WTC11 (cell line): Measurements from ENCODE around the gene PXT1. TPM values are rescaled to one million over a fixed set of nuclear protein-coding genes. Genes with fewer than 3 reads are reported as not detected.

Experiments
- ATAC-seq: fragments of 200-7000 bp; cut with Tn5 transposase; 2 replicates; pipeline ENCODE4 v1.10.0; 2021; ENCODE audit warnings: mild to moderate bottlenecking, moderate library complexity
- CTCF ChIA-PET: fragments of 300-600 bp; sonication (Branson Sonifier 250); formaldehyde crosslinking; loops from one replicate; lab custom pipeline; 2021; ENCODE audit warnings: antibody characterized with exemption; lab: Charles Lee
- POLR2A ChIA-PET: fragments of 350-600 bp; sonication (Branson Sonifier 250); formaldehyde crosslinking; loops from one replicate; lab custom pipeline; 2021; ENCODE audit warnings: antibody characterized with exemption; lab: Charles Lee
- DNase-seq: peaks from one replicate; pipeline ENCODE4 v3.0.0; 2021; ENCODE audit warnings: low spot score
- H3K27ac Mint-ChIP-seq: 2 replicates; pipeline ENCODE4 v1.8.0; 2021; ENCODE audit warnings: mixed read lengths
- H3K27me3 Mint-ChIP-seq: 2 replicates; pipeline ENCODE4 v1.8.0; 2021; ENCODE audit warnings: low read depth, mild to moderate bottlenecking, moderate library complexity, mixed read lengths
- H3K36me3 Mint-ChIP-seq: 2 replicates; pipeline ENCODE4 v1.8.0; 2021; ENCODE audit warnings: mixed read lengths
- H3K4me1 Mint-ChIP-seq: 2 replicates; pipeline ENCODE4 v1.8.0; 2022; ENCODE audit warnings: mixed read lengths
- H3K4me3 Mint-ChIP-seq: 2 replicates; pipeline ENCODE4 v1.8.0; 2021; ENCODE audit warnings: mild to moderate bottlenecking, moderate library complexity, mixed read lengths
- H3K9me3 Mint-ChIP-seq: 2 replicates; pipeline ENCODE4 v1.8.0; 2021; ENCODE audit warnings: mixed read lengths
- ATF3 ChIP-seq: sonication (generic); formaldehyde crosslinking; conservative IDR thresholded peaks from 2 replicates; pipeline ENCODE4 v1.8.1; 2022; ENCODE audit warnings: mild to moderate bottlenecking, missing genetic modification reagents
- CDX4 ChIP-seq: fragments of 250-450 bp; sonication (Bioruptor Pico); IDR thresholded peaks from 2 replicates; pipeline ENCODE4 v1.9.0; 2021; ENCODE audit warnings: moderate library complexity, mild to moderate bottlenecking, inconsistent platforms, borderline replicate concordance
- E2F5 ChIP-seq: sonication (generic); formaldehyde crosslinking; IDR thresholded peaks from 2 replicates; pipeline ENCODE4 v1.8.1; 2022; ENCODE audit warnings: mild to moderate bottlenecking, moderate library complexity, missing genetic modification reagents
- EMX1 ChIP-seq: fragments of 250-450 bp; sonication (Bioruptor Pico); IDR thresholded peaks from 2 replicates; pipeline ENCODE4 v1.8.0; 2021; ENCODE audit warnings: mild to moderate bottlenecking
- ESRRA ChIP-seq: sonication (generic); formaldehyde crosslinking; IDR thresholded peaks from 2 replicates; pipeline ENCODE4 v1.8.1; 2022; ENCODE audit warnings: mild to moderate bottlenecking, missing genetic modification reagents, borderline replicate concordance
- GABPB1 ChIP-seq: sonication (generic); formaldehyde crosslinking; IDR thresholded peaks from 2 replicates; pipeline ENCODE4 v1.8.1; 2023; ENCODE audit warnings: mild to moderate bottlenecking, missing genetic modification reagents
- HMGXB4 ChIP-seq: sonication (generic); formaldehyde crosslinking; IDR thresholded peaks from 2 replicates; pipeline ENCODE4 v1.8.1; 2023; ENCODE audit warnings: mild to moderate bottlenecking, moderate library complexity, missing genetic modification reagents
- JUN ChIP-seq: sonication (generic); formaldehyde crosslinking; IDR thresholded peaks from 2 replicates; pipeline ENCODE4 v1.8.0; 2023; ENCODE audit warnings: mild to moderate bottlenecking, missing genetic modification reagents
- MAX ChIP-seq: sonication (generic); formaldehyde crosslinking; IDR thresholded peaks from 2 replicates; pipeline ENCODE4 v1.8.0; 2022; ENCODE audit warnings: mild to moderate bottlenecking, missing genetic modification reagents
- PRRX2 ChIP-seq: fragments of 250-450 bp; sonication (Bioruptor Pico); IDR thresholded peaks from 2 replicates; pipeline ENCODE4 v1.8.0; 2021; ENCODE audit warnings: mild to moderate bottlenecking
- SMAD4 ChIP-seq: sonication (generic); formaldehyde crosslinking; IDR thresholded peaks from 2 replicates; pipeline ENCODE4 v1.8.0; 2022; ENCODE audit warnings: mild to moderate bottlenecking, missing genetic modification reagents
- TCF7 ChIP-seq: sonication (generic); formaldehyde crosslinking; IDR thresholded peaks from 2 replicates; pipeline ENCODE4 v1.8.0; 2022; ENCODE audit warnings: mild to moderate bottlenecking, low read depth, missing genetic modification reagents, moderate library complexity
- TP53 ChIP-seq: sonication (generic); formaldehyde crosslinking; IDR thresholded peaks from 2 replicates; pipeline ENCODE4 v1.8.1; 2023; ENCODE audit warnings: mild to moderate bottlenecking, missing genetic modification reagents
- ZNF138 ChIP-seq: sonication (generic); formaldehyde crosslinking; conservative IDR thresholded peaks from 2 replicates; pipeline ENCODE4 v1.8.1; 2022; ENCODE audit warnings: mild to moderate bottlenecking, moderate library complexity, missing genetic modification reagents
- ZNF219 ChIP-seq: sonication (generic); formaldehyde crosslinking; IDR thresholded peaks from 2 replicates; pipeline ENCODE4 v1.8.0; 2023; ENCODE audit warnings: missing genetic modification reagents, mild to moderate bottlenecking, borderline replicate concordance
- ZNF263 ChIP-seq: sonication (generic); formaldehyde crosslinking; IDR thresholded peaks from 2 replicates; pipeline ENCODE4 v1.8.1; 2022; ENCODE audit warnings: low read depth, mild to moderate bottlenecking, moderate library complexity, missing genetic modification reagents
- ZNF425 ChIP-seq: fragments of 250-450 bp; sonication (Bioruptor Pico); conservative IDR thresholded peaks from 2 replicates; pipeline ENCODE4 v1.9.0; 2021; ENCODE audit warnings: mild to moderate bottlenecking
- ZNF512 ChIP-seq: sonication (generic); formaldehyde crosslinking; IDR thresholded peaks from 2 replicates; pipeline ENCODE4 v1.8.1; 2022; ENCODE audit warnings: missing genetic modification reagents, borderline replicate concordance
- ZSCAN18 ChIP-seq: fragments of 250-450 bp; sonication (Bioruptor Pico); IDR thresholded peaks from 2 replicates; pipeline ENCODE4 v2.1.2; 2022; ENCODE audit warnings: mild to moderate bottlenecking, moderate library complexity
- total RNA-seq: library from RNA; stranded (reverse); gene quantifications from 3 replicates; pipeline ENCODE4 v1.2.3, GENCODE V29; 2021

The PXT1 gene
- total RNA-seq, 1 experiment from 2014 or later = 0.15 TPM

GRCh38 chr6:36441307-36441894 lies 1.3 kb downstream of the PXT1 start:
- no peaks in the 10 kb centered on the region for H3K9me3 Mint-ChIP-seq
- ChIA-PET CTCF (interaction anchor here (1.8 kb wide), 2 partner anchors 13 to 18 kb away, joined by 5 to 17 read pairs; no protein-coding TSS in a partner anchor), POLR2A (no interaction called here)

GRCh38 chr6:36436466-36436865 lies 6.2 kb downstream of the PXT1 start:
- ChIA-PET CTCF (no interaction called here), POLR2A (no interaction called here)
- Mint-ChIP-seq H3K27me3 (no peaks in the 10 kb centered on the region), H3K4me1 (peaks cover 7% of the 10 kb centered on the region), H3K9me3 (no peaks in the 10 kb centered on the region), H3K36me3 (no peaks in the 10 kb centered on the region)
- no peak for DNase-seq
- no peak for ATAC-seq
- TF ChIP-seq CDX4 (CRISPR knock-in tag) (no peak), ZNF512 (CRISPR knock-in tag) (no peak), PRRX2 (CRISPR knock-in tag) (no peak), E2F5 (CRISPR knock-in tag) (no peak), TCF7 (CRISPR knock-in tag) (no peak), ZNF219 (CRISPR knock-in tag) (no peak), ZNF138 (CRISPR knock-in tag) (no peak), ESRRA (no peak), MAX (CRISPR knock-in tag) (no peak), ZNF425 (no peak), ZSCAN18 (CRISPR knock-in tag) (no peak), HMGXB4 (no peak), ZNF263 (CRISPR knock-in tag) (no peak), TP53 (CRISPR knock-in tag) (no peak), ATF3 (CRISPR knock-in tag) (no peak), JUN (CRISPR knock-in tag) (no peak), SMAD4 (CRISPR knock-in tag) (no peak), EMX1 (no peak)
- TF ChIP-seq, all 79 proteins: peak for 0
- Mint-ChIP-seq H3K4me3 (no peak overlapping the region), H3K27ac (no peak overlapping the region)

More at GRCh38 chr6:36441307-36441894, 1.3 kb downstream of the PXT1 start:
- no peaks in the 10 kb centered on the region; the same call in 1 of the 2 replicates for H3K36me3 Mint-ChIP-seq
- DNase-seq = peak; percentile 79
- no peak for TF ChIP-seq ZNF263 (CRISPR knock-in tag)
- peak; percentile 96 for TF ChIP-seq GABPB1 (CRISPR knock-in tag)
- TF ChIP-seq, all 79 proteins: peak for 1
- peak; percentile 71 for ATAC-seq
- no peaks in the 10 kb centered on the region for H3K27me3 Mint-ChIP-seq
- peaks cover 31% of the 10 kb centered on the region for H3K4me1 Mint-ChIP-seq
- H3K4me3 Mint-ChIP-seq = peak overlapping the region; percentile 47
- H3K27ac Mint-ChIP-seq = peak overlapping the region; percentile 92
